ENCODE measurements around the gene PAX7.

DNA sequence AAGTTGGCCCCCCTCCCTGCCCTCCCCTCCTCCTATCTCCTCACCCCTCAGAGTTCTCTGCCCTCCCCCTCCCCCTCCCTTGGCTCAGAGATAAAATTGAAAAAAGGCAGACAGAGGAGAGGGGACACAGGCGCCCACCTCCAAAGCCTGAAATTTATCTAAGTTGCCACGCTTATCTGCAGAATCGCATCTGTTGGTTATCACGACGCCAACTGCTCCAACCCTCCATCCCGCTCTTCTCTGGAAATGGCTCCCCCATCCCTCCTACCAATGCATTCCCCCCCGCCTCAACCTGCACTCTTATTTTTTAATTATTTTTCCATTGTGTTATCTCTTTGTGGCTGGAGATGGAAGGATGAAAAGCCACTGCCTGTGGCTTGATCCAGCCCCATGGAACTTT, 138.5 kb downstream of the PAX7 start:
- TF ChIP-seq POLR2A (IDR thresholded peaks at IDR 0.05; ENCODE audit: low read length) (no peak), GATA1 (IDR thresholded peaks at IDR 0.05; ENCODE audit: low read depth, low read length) (no peak)

Measured in erythroblast (primary cell).